ENCODE measurements around the gene TNFRSF4. TPM values are rescaled to one million over a fixed set of nuclear protein-coding genes. Genes with fewer than 3 reads are reported as not detected.

The TNFRSF4 gene
- polyA plus RNA-seq, 4 donors: 1.2 to 3.5 (median 3.1) TPM; not detected in 1

DNA sequence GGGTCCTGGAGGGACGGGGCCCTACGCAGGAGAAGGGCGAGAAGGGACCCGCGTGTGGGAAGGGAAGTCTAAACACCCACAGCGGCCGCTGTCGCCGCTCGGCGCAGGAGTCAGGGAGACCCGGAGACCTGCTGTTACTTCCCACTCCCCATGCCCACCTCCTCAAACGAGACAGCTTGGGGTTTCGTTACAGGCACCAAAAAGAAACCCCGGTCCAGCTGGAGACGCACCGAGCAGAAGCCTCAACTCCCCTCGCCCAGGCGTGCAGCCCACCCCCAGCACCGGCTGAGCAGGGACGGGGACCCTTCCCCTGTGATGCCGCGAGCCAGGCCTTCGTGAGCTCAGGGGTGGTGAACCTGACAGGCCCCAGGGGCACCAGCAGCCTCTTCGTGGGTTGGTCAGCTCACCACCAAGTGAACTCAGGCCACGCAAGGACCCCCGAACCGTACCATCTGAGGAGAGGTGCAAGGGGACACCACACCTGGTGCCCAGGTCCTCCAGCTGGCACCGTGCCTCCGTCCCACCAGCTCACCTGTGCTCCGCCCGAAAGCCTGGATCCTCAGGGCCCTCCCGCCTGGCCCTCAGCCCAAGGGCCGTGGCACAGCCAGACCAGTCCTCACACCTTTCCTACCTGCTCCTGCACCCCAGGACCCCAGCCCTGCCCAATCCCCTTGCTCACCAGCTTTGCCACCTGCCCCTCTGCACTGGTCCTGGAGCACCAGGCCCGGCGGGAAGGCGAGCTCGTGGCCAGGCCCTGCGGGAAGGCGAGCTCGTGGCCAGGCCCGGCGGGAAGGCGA is 12.8 kb upstream of the TNFRSF4 start:
- no peak overlapping the region for H3K27ac ChIP-seq (ENCODE audit: low read depth in 1 of 3, low read length in 2 of 3)
- H3K4me3 ChIP-seq (ENCODE audit: low read depth in 1 of 3, low read length in 3 of 3): no peak overlapping the region
- H3K36me3 ChIP-seq (ENCODE audit: control insufficient read depth in 3 of 3, insufficient read depth in 2 of 3, low read depth in 1 of 3, low read length in 3 of 3): peaks cover 19 to 84% (median 29%) of the 10 kb centered on the region in 3 donors
- WGBS, 3 donors: 92 to 93% (median 92%) methylated on average over 38 to 44 of the region's 44 CpGs
- H3K9me3 ChIP-seq (ENCODE audit: control insufficient read depth in 2 of 2, insufficient read depth in 1 of 2, low read depth in 1 of 2, low read length in 1 of 2): no peaks in the 10 kb centered on the region
- DNase-seq (no peak), FAIRE-seq (no peak)
- peaks cover 0 to 6% (median 3%) of the 10 kb centered on the region in 3 donors for H3K4me1 ChIP-seq (ENCODE audit: control insufficient read depth in 3 of 3, insufficient read depth in 2 of 3, low read depth in 1 of 3, low read length in 2 of 3)
- no peaks in the 10 kb centered on the region for H3K27me3 ChIP-seq (ENCODE audit: control insufficient read depth in 3 of 3, insufficient read depth in 3 of 3, low read length in 3 of 3)

DNA sequence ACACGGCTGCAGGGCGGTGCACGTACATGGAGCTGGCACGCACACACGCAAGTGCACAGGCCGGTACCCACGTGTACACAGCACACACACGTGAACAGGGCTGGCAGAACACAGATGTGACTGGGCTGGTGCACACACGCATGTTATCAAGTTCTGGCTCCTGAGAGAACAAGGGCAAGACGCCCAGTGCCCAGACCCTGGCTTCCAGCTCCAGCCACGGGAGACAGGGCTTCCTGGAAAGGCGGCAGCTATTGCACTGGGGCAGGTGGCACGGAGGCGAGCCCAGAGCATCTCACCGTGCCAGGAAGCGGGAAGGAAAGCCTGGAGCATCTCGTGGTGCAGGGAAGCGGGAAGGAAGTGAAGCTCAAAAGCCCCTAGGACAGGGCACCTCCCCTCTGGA is 12.0 kb upstream of the TNFRSF4 start:
- H3K36me3 ChIP-seq (ENCODE audit: control insufficient read depth in 3 of 3, insufficient read depth in 2 of 3, low read depth in 1 of 3, low read length in 3 of 3): peaks cover 19 to 92% (median 29%) of the 10 kb centered on the region in 3 donors
- WGBS, 3 donors: 87 to 90% (median 89%) methylated on average over 18 of the region's 18 CpGs

DNA sequence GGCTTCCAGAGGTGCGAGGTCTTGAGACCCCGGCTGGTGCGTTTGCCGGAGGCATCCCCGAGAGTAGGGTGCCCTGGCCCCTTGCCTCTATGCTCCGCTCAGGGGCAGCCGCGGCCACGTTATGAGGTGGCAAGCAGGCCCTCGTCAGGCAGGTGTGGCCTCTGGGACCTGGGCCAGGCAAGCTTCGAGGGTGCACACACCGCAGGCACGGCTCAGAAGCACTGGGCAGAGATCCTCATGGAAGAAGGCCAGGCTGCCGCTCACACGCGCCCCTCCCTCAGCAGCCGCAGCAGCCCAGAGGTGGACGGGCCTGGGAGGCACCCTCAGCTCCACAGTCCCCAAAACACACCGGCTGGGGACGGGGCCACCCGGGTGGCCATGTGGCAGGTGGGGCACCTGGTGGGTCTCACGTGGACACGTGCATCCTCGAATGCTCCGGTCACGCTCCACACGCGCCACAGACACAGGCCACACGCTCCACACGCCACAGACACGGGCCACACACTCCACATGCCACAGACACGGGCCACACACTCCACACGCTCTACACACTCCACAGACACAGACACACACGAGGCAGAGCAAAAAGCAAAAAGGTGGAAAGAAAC is 11.4 kb upstream of the TNFRSF4 start:
- Histone ChIP-seq H3K36me3 (ENCODE audit: control insufficient read depth in 3 of 3, insufficient read depth in 2 of 3, low read depth in 1 of 3, low read length in 3 of 3) (peaks cover 19 to 98% (median 29%) of the 10 kb centered on the region in 3 donors), H3K4me1 (ENCODE audit: control insufficient read depth in 3 of 3, insufficient read depth in 2 of 3, low read depth in 1 of 3, low read length in 2 of 3) (peaks cover 0 to 6% (median 3%) of the 10 kb centered on the region in 3 donors), H3K4me3 (ENCODE audit: low read depth in 1 of 3, low read length in 3 of 3) (no peak overlapping the region), H3K9me3 (ENCODE audit: control insufficient read depth in 2 of 2, insufficient read depth in 1 of 2, low read depth in 1 of 2, low read length in 1 of 2) (no peaks in the 10 kb centered on the region), H3K27me3 (ENCODE audit: control insufficient read depth in 3 of 3, insufficient read depth in 3 of 3, low read length in 3 of 3) (no peaks in the 10 kb centered on the region), H3K27ac (ENCODE audit: low read depth in 1 of 3, low read length in 2 of 3) (no peak overlapping the region)
- no peak for DNase-seq
- 76 to 88% (median 81%) methylated on average over 32 to 34 of the region's 34 CpGs for WGBS, 3 donors
- FAIRE-seq: no peak

More for the DNA sequence above, 12.0 kb upstream of the TNFRSF4 start:
- DNase-seq: no peak
- Histone ChIP-seq H3K9me3 (ENCODE audit: control insufficient read depth in 2 of 2, insufficient read depth in 1 of 2, low read depth in 1 of 2, low read length in 1 of 2) (no peaks in the 10 kb centered on the region), H3K27me3 (ENCODE audit: control insufficient read depth in 3 of 3, insufficient read depth in 3 of 3, low read length in 3 of 3) (no peaks in the 10 kb centered on the region), H3K4me3 (ENCODE audit: low read depth in 1 of 3, low read length in 3 of 3) (no peak overlapping the region), H3K4me1 (ENCODE audit: control insufficient read depth in 3 of 3, insufficient read depth in 2 of 3, low read depth in 1 of 3, low read length in 2 of 3) (peaks cover 0 to 6% (median 3%) of the 10 kb centered on the region in 3 donors), H3K27ac (ENCODE audit: low read depth in 1 of 3, low read length in 2 of 3) (no peak overlapping the region)
- FAIRE-seq: no peak

DNA sequence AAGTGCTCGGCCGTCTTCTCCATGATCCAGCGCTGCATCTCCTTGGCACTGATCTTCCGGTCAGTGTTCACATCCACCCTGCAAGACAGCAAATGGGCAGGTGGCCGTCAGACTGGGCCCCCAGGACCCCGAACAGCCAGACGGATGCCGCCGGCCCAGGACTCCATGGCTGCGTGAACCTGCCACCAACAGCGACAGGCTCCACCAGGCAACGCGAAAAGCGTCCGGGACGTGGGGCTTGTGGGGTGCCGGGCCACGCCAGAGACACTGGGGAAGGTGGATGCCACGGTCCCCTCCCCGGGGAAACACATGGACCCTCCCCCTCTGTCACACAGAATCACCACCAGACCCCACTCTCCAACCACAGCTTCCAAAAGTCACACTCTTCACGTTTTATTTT is 9.9 kb upstream of the TNFRSF4 start:
- FAIRE-seq (no peak), DNase-seq (no peak)
- Histone ChIP-seq H3K4me1 (ENCODE audit: control insufficient read depth in 3 of 3, insufficient read depth in 2 of 3, low read depth in 1 of 3, low read length in 2 of 3) (no peaks in the 10 kb centered on the region), H3K27ac (ENCODE audit: low read depth in 1 of 3, low read length in 2 of 3) (no peak overlapping the region), H3K4me3 (ENCODE audit: low read depth in 1 of 3, low read length in 3 of 3) (no peak overlapping the region), H3K9me3 (ENCODE audit: control insufficient read depth in 2 of 2, insufficient read depth in 1 of 2, low read depth in 1 of 2, low read length in 1 of 2) (no peaks in the 10 kb centered on the region), H3K27me3 (ENCODE audit: control insufficient read depth in 3 of 3, insufficient read depth in 3 of 3, low read length in 3 of 3) (no peaks in the 10 kb centered on the region), H3K36me3 (ENCODE audit: control insufficient read depth in 3 of 3, insufficient read depth in 2 of 3, low read depth in 1 of 3, low read length in 3 of 3) (peaks cover 19 to 99% (median 29%) of the 10 kb centered on the region in 3 donors)
- 93 to 96% (median 95%) methylated on average over 20 to 21 of the region's 21 CpGs for WGBS, 3 donors

DNA sequence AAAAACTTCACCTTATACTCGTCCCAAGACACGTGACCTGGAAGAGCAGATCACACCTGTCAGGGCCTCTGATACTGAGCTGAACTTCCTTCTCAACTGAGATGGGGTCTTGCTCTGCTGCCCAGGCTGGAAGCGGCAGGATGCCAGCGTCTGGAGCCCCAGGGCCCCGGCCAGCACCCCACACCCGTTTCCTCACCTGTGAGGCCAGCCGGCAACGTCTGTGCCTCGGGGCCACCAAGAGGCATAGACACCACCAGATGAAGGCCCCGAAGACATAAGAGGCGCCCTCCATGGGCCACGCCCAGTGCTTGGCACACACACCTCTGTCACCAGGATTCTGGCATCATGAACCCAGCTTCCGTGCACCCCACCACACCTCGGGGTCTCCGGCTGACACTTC is 9.4 kb upstream of the TNFRSF4 start:
- 96 to 98% (median 96%) methylated on average over 15 of the region's 15 CpGs for WGBS, 3 donors
- Histone ChIP-seq H3K36me3 (ENCODE audit: control insufficient read depth in 3 of 3, insufficient read depth in 2 of 3, low read depth in 1 of 3, low read length in 3 of 3) (peaks cover 19 to 99% (median 25%) of the 10 kb centered on the region in 3 donors), H3K4me3 (ENCODE audit: low read depth in 1 of 3, low read length in 3 of 3) (no peak overlapping the region), H3K4me1 (ENCODE audit: control insufficient read depth in 3 of 3, insufficient read depth in 2 of 3, low read depth in 1 of 3, low read length in 2 of 3) (no peaks in the 10 kb centered on the region), H3K27me3 (ENCODE audit: control insufficient read depth in 3 of 3, insufficient read depth in 3 of 3, low read length in 3 of 3) (no peaks in the 10 kb centered on the region), H3K9me3 (ENCODE audit: control insufficient read depth in 2 of 2, insufficient read depth in 1 of 2, low read depth in 1 of 2, low read length in 1 of 2) (no peaks in the 10 kb centered on the region), H3K27ac (ENCODE audit: low read depth in 1 of 3, low read length in 2 of 3) (no peak overlapping the region)
- no peak for DNase-seq
- no peak for FAIRE-seq

DNA sequence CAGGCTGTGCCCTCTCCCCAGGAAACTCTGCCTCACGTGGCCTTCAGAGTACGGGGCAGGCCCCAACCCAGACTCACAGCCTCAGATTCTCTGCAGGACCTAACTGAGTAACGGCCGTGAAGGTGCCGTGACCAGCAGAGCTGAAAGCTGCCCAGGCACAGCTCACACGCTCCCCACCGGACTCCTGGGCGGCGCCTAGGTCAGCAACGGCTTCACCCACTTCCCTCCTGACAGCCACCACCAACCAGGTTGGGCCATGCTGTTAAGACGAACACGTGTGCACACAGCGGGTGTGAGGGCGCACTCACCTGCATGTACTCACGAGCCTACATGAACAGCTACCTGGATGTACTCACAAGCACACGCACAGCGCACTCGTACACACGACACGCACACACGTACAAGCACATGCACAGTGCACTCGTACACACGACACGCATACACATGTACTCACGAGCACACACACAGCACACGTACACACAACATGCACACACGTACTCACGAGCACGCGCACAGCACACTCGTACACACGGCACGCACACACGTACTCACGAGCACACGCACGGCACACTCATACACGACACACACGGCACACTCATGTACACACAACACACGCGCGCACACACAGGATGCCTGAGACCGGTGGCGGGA is 8.7 kb upstream of the TNFRSF4 start:
- no peaks in the 10 kb centered on the region for H3K27me3 ChIP-seq (ENCODE audit: control insufficient read depth in 3 of 3, insufficient read depth in 3 of 3, low read length in 3 of 3)
- H3K4me1 ChIP-seq (ENCODE audit: control insufficient read depth in 3 of 3, insufficient read depth in 2 of 3, low read depth in 1 of 3, low read length in 2 of 3): no peaks in the 10 kb centered on the region
- H3K27ac ChIP-seq (ENCODE audit: low read depth in 1 of 3, low read length in 2 of 3): no peak overlapping the region
- H3K36me3 ChIP-seq (ENCODE audit: control insufficient read depth in 3 of 3, insufficient read depth in 2 of 3, low read depth in 1 of 3, low read length in 3 of 3): peaks cover 16 to 99% (median 22%) of the 10 kb centered on the region in 3 donors
- FAIRE-seq: no peak
- no peak overlapping the region for H3K4me3 ChIP-seq (ENCODE audit: low read depth in 1 of 3, low read length in 3 of 3)
- H3K9me3 ChIP-seq (ENCODE audit: control insufficient read depth in 2 of 2, insufficient read depth in 1 of 2, low read depth in 1 of 2, low read length in 1 of 2): no peaks in the 10 kb centered on the region
- no peak for DNase-seq
- WGBS, 3 donors: 92 to 96% (median 95%) methylated on average over 44 of the region's 44 CpGs

DNA sequence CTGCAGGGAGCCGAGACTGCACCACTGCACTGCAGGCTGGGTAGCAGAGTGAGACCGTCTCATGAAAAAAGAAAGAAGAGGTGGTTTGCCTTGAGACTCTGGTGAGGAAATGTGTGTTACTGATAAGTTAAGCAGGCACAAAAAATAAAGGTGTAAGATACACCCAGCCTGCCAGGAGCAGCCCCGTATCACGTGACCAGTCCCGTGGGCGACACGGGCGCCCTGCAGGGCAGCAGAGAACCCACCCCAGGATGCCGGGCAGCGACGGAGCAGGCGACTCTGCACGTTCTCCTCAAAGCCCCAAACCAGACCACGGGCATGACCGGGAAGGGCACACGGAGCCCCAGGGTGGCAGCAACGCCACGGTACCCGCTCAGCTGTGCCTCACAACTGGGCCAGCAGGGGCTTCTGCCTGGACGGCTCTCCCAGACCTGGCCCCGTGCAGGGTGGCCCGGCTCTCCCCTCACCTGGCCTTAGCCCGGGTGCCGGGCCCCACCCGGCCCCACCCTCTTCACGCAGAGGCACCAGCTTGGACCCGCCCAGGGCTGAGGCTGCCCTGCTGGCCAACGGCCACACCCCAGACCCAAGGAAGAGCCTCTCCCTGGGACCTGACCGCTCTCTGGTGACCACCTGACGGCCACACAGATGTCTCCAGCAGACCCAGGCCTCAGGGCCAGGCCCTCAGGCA is 8.1 kb upstream of the TNFRSF4 start:
- Histone ChIP-seq H3K27ac (ENCODE audit: low read depth in 1 of 3, low read length in 2 of 3) (no peak overlapping the region), H3K36me3 (ENCODE audit: control insufficient read depth in 3 of 3, insufficient read depth in 2 of 3, low read depth in 1 of 3, low read length in 3 of 3) (peaks cover 16 to 98% (median 18%) of the 10 kb centered on the region in 3 donors), H3K9me3 (ENCODE audit: control insufficient read depth in 2 of 2, insufficient read depth in 1 of 2, low read depth in 1 of 2, low read length in 1 of 2) (no peaks in the 10 kb centered on the region), H3K4me3 (ENCODE audit: low read depth in 1 of 3, low read length in 3 of 3) (no peak overlapping the region), H3K4me1 (ENCODE audit: control insufficient read depth in 3 of 3, insufficient read depth in 2 of 3, low read depth in 1 of 3, low read length in 2 of 3) (no peaks in the 10 kb centered on the region), H3K27me3 (ENCODE audit: control insufficient read depth in 3 of 3, insufficient read depth in 3 of 3, low read length in 3 of 3) (no peaks in the 10 kb centered on the region)
- WGBS, 3 donors: 81 to 84% (median 81%) methylated on average over 24 to 30 of the region's 30 CpGs
- FAIRE-seq (no peak), DNase-seq (peak in 1 of 2 donors; percentile 41)

DNA sequence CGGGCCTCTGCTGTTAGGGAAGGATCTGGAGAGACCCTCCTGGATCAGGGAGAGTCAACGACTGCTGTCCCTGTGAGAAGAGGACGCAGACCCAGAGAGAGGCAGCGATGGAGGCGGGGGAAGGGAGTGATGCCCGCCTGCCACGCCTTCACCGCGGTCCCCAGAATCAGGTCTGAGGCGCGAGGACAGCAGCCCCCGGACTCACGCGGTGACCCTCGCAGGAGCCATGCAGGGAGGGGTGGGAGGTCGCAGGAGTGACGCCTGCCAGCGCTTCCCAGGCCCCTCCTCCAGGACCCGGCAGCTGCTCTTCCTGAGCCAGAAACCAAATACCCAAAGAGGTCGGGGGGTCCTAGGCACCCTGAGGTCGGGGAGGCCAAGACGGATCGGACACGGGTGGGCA is 6.2 kb upstream of the TNFRSF4 start:
- H3K9me3 ChIP-seq (ENCODE audit: control insufficient read depth in 2 of 2, insufficient read depth in 1 of 2, low read depth in 1 of 2, low read length in 1 of 2): no peaks in the 10 kb centered on the region
- DNase-seq (no peak), FAIRE-seq (no peak)
- H3K36me3 ChIP-seq (ENCODE audit: control insufficient read depth in 3 of 3, insufficient read depth in 2 of 3, low read depth in 1 of 3, low read length in 3 of 3): peaks cover 17 to 98% (median 21%) of the 10 kb centered on the region in 3 donors
- 90 to 93% (median 92%) methylated on average over 17 to 24 of the region's 24 CpGs for WGBS, 3 donors
- H3K4me3 ChIP-seq (ENCODE audit: low read depth in 1 of 3, low read length in 3 of 3): no peak overlapping the region
- H3K4me1 ChIP-seq (ENCODE audit: control insufficient read depth in 3 of 3, insufficient read depth in 2 of 3, low read depth in 1 of 3, low read length in 2 of 3): no peaks in the 10 kb centered on the region
- H3K27me3 ChIP-seq (ENCODE audit: control insufficient read depth in 3 of 3, insufficient read depth in 3 of 3, low read length in 3 of 3): no peaks in the 10 kb centered on the region
- no peak overlapping the region for H3K27ac ChIP-seq (ENCODE audit: low read depth in 1 of 3, low read length in 2 of 3)
